GM23248 (cell line): ENCODE measurements around the gene SURF4. TPM values are rescaled to one million over a fixed set of nuclear protein-coding genes. Genes with fewer than 3 reads are reported as not detected.
"Not testable (repeated sequence)": the region's sequence is repeated elsewhere in the genome, so short reads cannot be mapped to it uniquely, and the experiment has no call there.

Source experiments
- DNase-seq: peaks from one replicate; pipeline ENCODE4 v3.0.0-alpha.2; 2015
- H2AFZ ChIP-seq: fragments of 200-600 bp; sonication (generic); 2 replicates; pipeline ENCODE4 v1.6.1; 2016; ENCODE audit warnings: antibody characterized with exemption
- H3F3A ChIP-seq: fragments of 200-600 bp; sonication (generic); 2 replicates; pipeline ENCODE4 v1.6.1; 2016; ENCODE audit warnings: mild to moderate bottlenecking, antibody characterized with exemption, mixed run types; ENCODE audit not compliant: insufficient read depth
- H3K27ac ChIP-seq: fragments of 200-600 bp; sonication (generic); 2 replicates; pipeline ENCODE4 v1.5.1; 2016; ENCODE audit warnings: mild to moderate bottlenecking
- H3K27me3 ChIP-seq: fragments of 200-600 bp; sonication (generic); replicated peaks from 2 replicates; pipeline ENCODE4 v1.6.1; 2016; ENCODE audit warnings: mild to moderate bottlenecking; ENCODE audit not compliant: insufficient read depth
- H3K36me3 ChIP-seq: fragments of 200-600 bp; sonication (generic); 2 replicates; pipeline ENCODE4 v1.6.1; 2016; ENCODE audit warnings: low read depth, mild to moderate bottlenecking
- H3K4me1 ChIP-seq: fragments of 200-600 bp; sonication (generic); 2 replicates; pipeline ENCODE4 v1.6.1; 2016; ENCODE audit warnings: mild to moderate bottlenecking; ENCODE audit not compliant: insufficient read depth
- H3K4me2 ChIP-seq: fragments of 200-600 bp; sonication (generic); one replicate; pipeline ENCODE4 v1.6.1; 2016; ENCODE audit warnings: mild to moderate bottlenecking; ENCODE audit not compliant: unreplicated experiment
- H3K4me3 ChIP-seq: fragments of 200-600 bp; sonication (generic); 2 replicates; pipeline ENCODE4 v1.5.1; 2016; ENCODE audit warnings: mild to moderate bottlenecking
- H3K79me2 ChIP-seq: fragments of 200-600 bp; sonication (generic); 2 replicates; pipeline ENCODE4 v1.6.1; 2016; ENCODE audit warnings: mild to moderate bottlenecking; ENCODE audit not compliant: insufficient read depth
- H3K9ac ChIP-seq: fragments of 200-600 bp; sonication (generic); 2 replicates; pipeline ENCODE4 v1.6.1; 2016; ENCODE audit warnings: mild to moderate bottlenecking
- H3K9me2 ChIP-seq: fragments of 200-600 bp; sonication (generic); 2 replicates; pipeline ENCODE4 v1.6.1; 2016; ENCODE audit warnings: mixed run types, mild to moderate bottlenecking, moderate library complexity; ENCODE audit not compliant: insufficient read depth
- H3K9me3 ChIP-seq: fragments of 200-600 bp; sonication (generic); one replicate; pipeline ENCODE4 v1.6.1; 2017; ENCODE audit warnings: low read depth
- H4K20me1 ChIP-seq: fragments of 200-600 bp; sonication (generic); 2 replicates; pipeline ENCODE4 v1.6.0; 2016; ENCODE audit not compliant: insufficient read depth
- EZH2 ChIP-seq: fragments of 200-600 bp; sonication (generic); IDR thresholded peaks from 2 replicates; pipeline ENCODE4 v1.6.1; 2018; ENCODE audit warnings: antibody characterized with exemption, mild to moderate bottlenecking; ENCODE audit not compliant: insufficient read depth, poor library complexity, severe bottlenecking
- EZH2phosphoT487 ChIP-seq: fragments of 200-600 bp; sonication (generic); IDR thresholded peaks from 2 replicates; pipeline ENCODE4 v1.6.1; 2018; ENCODE audit warnings: antibody characterized with exemption, moderate library complexity, mild to moderate bottlenecking, low read depth; ENCODE audit not compliant: insufficient read depth
- WGBS, 2 experiments: methylation state at CpG; one replicate each; pipeline ENCODE4 v1.1.6; 2015 to 2017; ENCODE audit warnings: low lambda C conversion rate in 2 of 2, low coverage in 1 of 2; ENCODE audit errors: missing lambda C conversion rate in 2 of 2; 5-methylcytosine and 5-hydroxymethylcytosine counted together
- in situ Hi-C: fragments of 300-500 bp; cut with MboI; formaldehyde crosslinking; loops from 2 replicates; pipeline ENCODE4 v1.15.0; 2020
- polyA plus RNA-seq: library from polyadenylated mRNA; unstranded; fragments of >200 nt; fragmentation: Nextera tagmentation; extraction: Ambion mirVana; gene quantifications from 2 replicates; pipeline ENCODE4 v1.2.1, GENCODE V29; 2016
- total RNA-seq: library from RNA; depleted of rRNA; stranded (reverse); fragments of >200 nt; shearing (Covaris generic); gene quantifications from 2 replicates; pipeline ENCODE4 v1.2.3, GENCODE V29; 2014

The SURF4 gene
- total and polyA plus RNA-seq, 2 experiments from 2014 or later, result 406 to 638 TPM

- Histone ChIP-seq H4K20me1 (no peaks in the 10 kb centered on the region), H3K79me2 (no peaks in the 10 kb centered on the region), H3K9ac (no peak overlapping the region), H3K27ac (no peak overlapping the region), H3F3A (no peaks in the 10 kb centered on the region), H3K9me2 (no peaks in the 10 kb centered on the region), H3K27me3 (peaks cover 6% of the 10 kb centered on the region), H3K4me2 (no peak overlapping the region), H3K36me3 (no peaks in the 10 kb centered on the region), H3K4me1 (no peaks in the 10 kb centered on the region), H3K9me3 (no peaks in the 10 kb centered on the region), H2AFZ (no peak overlapping the region), H3K4me3 (no peak overlapping the region)
- no peak for DNase-seq
- no peak for TF ChIP-seq EZH2phosphoT487
- TF ChIP-seq EZH2, result no peak
- in situ Hi-C loops, result no loop called here
- WGBS, 2 experiments, result 70 to 90% methylated on average over 2 to 3 of the region's 3 CpGs
These were observed 17.5 kb upstream of the SURF4 start for GRCh38 chr9:133393399-133393798.

GRCh38 chr9:133392308-133392707, 16.4 kb upstream of the SURF4 start:
- H4K20me1 ChIP-seq, H2AFZ ChIP-seq, in situ Hi-C loops, H3K9ac ChIP-seq, H3K4me3 ChIP-seq, H3K4me2 ChIP-seq, H3K27me3 ChIP-seq, H3K27ac ChIP-seq, H3K9me2 ChIP-seq, H3K79me2 ChIP-seq, H3K4me1 ChIP-seq, DNase-seq, H3F3A ChIP-seq, H3K9me3 ChIP-seq, H3K36me3 ChIP-seq: not testable (repeated sequence)
- 80 to 84% methylated on average over 3 of the region's 3 CpGs for WGBS, 2 experiments

GRCh38 chr9:133391449-133391848, 15.6 kb upstream of the SURF4 start:
- H3K27ac ChIP-seq, H3K27me3 ChIP-seq, H3K4me2 ChIP-seq, H4K20me1 ChIP-seq, H3F3A ChIP-seq, H3K4me1 ChIP-seq, H3K9me2 ChIP-seq, H3K79me2 ChIP-seq, H3K9ac ChIP-seq, in situ Hi-C loops, H3K36me3 ChIP-seq, DNase-seq, H3K4me3 ChIP-seq, H3K9me3 ChIP-seq, H2AFZ ChIP-seq: not testable (repeated sequence)
- 27 to 48% methylated on average over 2 to 3 of the region's 4 CpGs for WGBS, 2 experiments

- TF ChIP-seq EZH2phosphoT487 (no peak), EZH2 (no peak)
- no peak overlapping the region for H3K9ac ChIP-seq
- in situ Hi-C loops, result no loop called here
- H3K79me2 ChIP-seq, result no peaks in the 10 kb centered on the region
- peaks cover 6% of the 10 kb centered on the region; the same call in 1 of the 2 replicates for H3K27me3 ChIP-seq
- no peaks in the 10 kb centered on the region for H3K4me1 ChIP-seq
- no peak overlapping the region for H3K4me2 ChIP-seq
- no peaks in the 10 kb centered on the region for H3F3A ChIP-seq
- H3K4me3 ChIP-seq, result no peak overlapping the region
- no peak overlapping the region for H3K27ac ChIP-seq
- H3K9me3 ChIP-seq, result no peaks in the 10 kb centered on the region
- DNase-seq, result no peak
- WGBS, 2 experiments, result 58 to 67% methylated on average over 7 of the region's 7 CpGs
- H3K36me3 ChIP-seq, result no peaks in the 10 kb centered on the region
- no peaks in the 10 kb centered on the region for H4K20me1 ChIP-seq
- H2AFZ ChIP-seq, result no peak overlapping the region
- no peaks in the 10 kb centered on the region for H3K9me2 ChIP-seq
These were observed 14.9 kb upstream of the SURF4 start for GRCh38 chr9:133390713-133391112.

- Histone ChIP-seq H3K36me3 (no peaks in the 10 kb centered on the region), H3K27me3 (no peaks in the 10 kb centered on the region), H3K9ac (no peak overlapping the region), H3K9me2 (no peaks in the 10 kb centered on the region), H3K4me2 (no peak overlapping the region), H2AFZ (no peak overlapping the region), H3F3A (no peaks in the 10 kb centered on the region), H3K79me2 (no peaks in the 10 kb centered on the region), H4K20me1 (no peaks in the 10 kb centered on the region), H3K4me1 (no peaks in the 10 kb centered on the region), H3K4me3 (no peak overlapping the region), H3K9me3 (no peaks in the 10 kb centered on the region), H3K27ac (no peak overlapping the region)
- WGBS, 2 experiments, result 59 to 64% methylated on average over 13 of the region's 13 CpGs
- TF ChIP-seq EZH2phosphoT487 (no peak), EZH2 (no peak)
- in situ Hi-C loops, result no loop called here
- no peak for DNase-seq
These were observed 13.7 kb upstream of the SURF4 start for GRCh38 chr9:133389562-133389961.
